Activated T-cell treated with anti-CD3 and anti-CD28 coated beads, Interleukin-2, amount 50 U/mL, for 72 hours (primary cell): Measurements from ENCODE around the gene FCER2. TPM values are rescaled to one million over a fixed set of nuclear protein-coding genes. Genes with fewer than 3 reads are reported as not detected.

Experiments
- ATAC-seq, 2 donors: fragments of 150-1000 bp; cut with Tn5 transposase; replicated peaks in 1 of 2; 2 replicates each; pipeline ENCODE4 v1.10.0; 2021; ENCODE audit warnings: moderate library complexity in 2 of 2, mild to moderate bottlenecking in 1 of 2
- DNase-seq, 2 donors: peaks; one replicate each; pipeline ENCODE4 v3.0.0; 2021 to 2022; ENCODE audit warnings: mixed read lengths in 1 of 2
- H3K27ac Mint-ChIP-seq: one replicate; pipeline ENCODE4 v1.8.0; 2022; ENCODE audit warnings: mild to moderate bottlenecking, moderate library complexity, mixed read lengths
- H3K27me3 Mint-ChIP-seq: one replicate; pipeline ENCODE4 v1.8.0; 2022; ENCODE audit warnings: low read depth, mixed read lengths
- H3K36me3 Mint-ChIP-seq, 2 donors: one replicate each; pipeline ENCODE4 v1.8.0; 2022; ENCODE audit warnings: mixed read lengths in 2 of 2, mild to moderate bottlenecking in 1 of 2; ENCODE audit not compliant: insufficient read depth in 2 of 2
- H3K4me1 Mint-ChIP-seq: one replicate; pipeline ENCODE4 v1.8.0; 2022; ENCODE audit warnings: low read depth, mixed read lengths
- H3K4me3 Mint-ChIP-seq, 2 donors: one replicate each; pipeline ENCODE4 v1.8.0; 2022; ENCODE audit warnings: mild to moderate bottlenecking in 2 of 2, mixed read lengths in 2 of 2, moderate library complexity in 2 of 2
- H3K9me3 Mint-ChIP-seq, 2 donors: one replicate each; pipeline ENCODE4 v1.8.0; 2022; ENCODE audit warnings: mixed read lengths in 2 of 2
- total RNA-seq, 2 donors: library from RNA; stranded (reverse); gene quantifications; one replicate each; pipeline ENCODE4 v1.2.3, GENCODE V29; 2022

FCER2 gene
- total RNA-seq, 2 donors from 2014 or later, result 2.3 to 7.7 TPM

DNA sequence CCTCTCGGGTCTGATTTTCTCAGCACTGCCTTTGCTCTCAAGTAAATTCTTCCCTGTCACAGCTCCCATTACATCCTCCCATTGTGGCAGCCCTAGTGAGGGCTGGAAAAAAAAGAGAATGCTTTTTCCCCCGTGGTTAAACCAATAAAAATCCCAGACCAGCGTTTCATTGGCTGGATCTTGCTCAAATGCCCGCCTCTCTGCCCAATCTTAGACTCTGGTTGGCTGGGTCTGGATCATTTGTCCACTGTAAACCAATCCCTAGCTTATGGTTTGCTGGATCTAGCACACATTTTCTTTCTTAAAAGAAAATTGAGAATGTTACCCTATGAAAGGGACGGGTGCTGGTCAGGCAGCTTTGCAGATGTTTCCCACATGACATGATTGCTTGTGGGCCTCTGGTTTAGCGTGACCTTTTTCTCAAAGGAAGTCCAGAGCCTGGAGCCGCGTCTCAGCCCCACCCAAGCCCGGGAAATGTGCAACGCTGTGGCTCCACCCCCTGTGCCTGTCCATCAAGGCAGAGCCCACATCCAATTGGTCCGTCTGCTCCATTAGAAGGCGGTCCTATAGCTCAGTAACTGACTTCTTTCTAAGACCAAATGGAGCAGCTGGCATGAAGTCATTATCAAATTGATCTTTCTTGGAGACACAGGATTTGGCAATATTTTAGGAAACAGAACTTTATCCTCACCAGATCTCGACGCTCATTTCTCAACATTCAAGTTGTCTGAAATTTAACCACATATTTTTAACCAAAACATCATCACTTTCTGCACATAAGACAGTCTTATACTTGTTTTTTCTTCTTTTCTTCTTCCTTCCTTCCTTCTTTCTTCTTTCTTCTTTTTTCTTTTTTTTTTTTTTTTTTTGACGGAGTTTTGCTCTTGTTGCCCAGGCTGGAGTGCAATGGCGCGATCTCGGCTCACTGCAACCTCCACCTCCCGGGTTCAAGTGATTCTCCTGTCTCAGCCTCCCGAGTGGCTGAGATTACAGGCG is 27.6 kb downstream of the FCER2 start:
- ATAC-seq, result no peak
- peaks cover 63% of the 10 kb centered on the region for H3K27me3 Mint-ChIP-seq
- DNase-seq, result no peak

DNA sequence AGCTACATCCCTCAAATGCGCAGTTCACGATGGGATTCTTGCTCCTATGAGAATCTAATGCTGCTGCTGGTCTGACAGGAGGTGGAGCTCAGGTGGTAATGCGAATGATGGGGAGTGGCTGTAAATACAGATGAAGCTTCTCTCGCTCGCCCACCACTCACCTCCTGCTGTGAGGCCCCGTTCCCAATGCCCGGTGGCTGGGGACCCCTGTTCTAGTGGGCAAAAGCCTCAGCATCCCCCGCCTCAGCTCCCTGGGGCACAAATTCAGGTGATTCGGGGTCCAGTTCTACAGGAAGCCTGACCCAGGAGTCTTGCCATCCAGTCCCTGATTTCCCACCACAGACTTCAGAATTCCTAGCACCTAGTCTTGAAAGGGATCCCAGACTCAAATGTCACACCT is 29.4 kb downstream of the FCER2 start:
- H3K36me3 Mint-ChIP-seq, result peaks cover 0 to 1% of the 10 kb centered on the region in 2 donors
- peaks cover 33% of the 10 kb centered on the region for H3K4me1 Mint-ChIP-seq
- H3K27me3 Mint-ChIP-seq, result peaks cover 60% of the 10 kb centered on the region
- no peak overlapping the region for H3K4me3 Mint-ChIP-seq
- ATAC-seq (no peak), DNase-seq (no peak)
- no peak overlapping the region for H3K27ac Mint-ChIP-seq
- no peaks in the 10 kb centered on the region for H3K9me3 Mint-ChIP-seq

More for the DNA sequence above, 27.6 kb downstream of the FCER2 start:
- Mint-ChIP-seq H3K9me3 (no peaks in the 10 kb centered on the region), H3K36me3 (peaks cover 0 to 1% of the 10 kb centered on the region in 2 donors), H3K4me1 (peaks cover 45% of the 10 kb centered on the region), H3K4me3 (no peak overlapping the region), H3K27ac (no peak overlapping the region)

DNA sequence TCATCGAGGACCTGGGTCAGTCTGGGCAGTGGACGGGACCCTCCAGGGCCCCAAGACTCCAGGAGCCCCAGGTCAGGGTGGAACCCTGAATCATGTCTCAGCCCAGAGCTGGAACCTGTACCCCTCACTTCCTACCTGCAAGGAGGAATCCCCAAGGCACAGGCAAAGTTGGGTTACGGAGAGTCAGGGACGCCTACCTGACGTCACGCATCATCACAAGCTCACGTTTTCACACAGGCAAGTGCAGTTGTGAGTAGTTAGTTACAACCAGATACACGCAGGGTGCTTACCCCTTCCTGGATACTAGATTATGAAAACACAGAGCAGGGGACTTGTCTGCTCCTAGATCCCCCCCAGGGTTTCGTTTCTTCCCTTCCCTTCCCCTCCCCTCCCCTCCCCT is 31.1 kb downstream of the FCER2 start:
- ATAC-seq, result peak; percentile 7

DNA sequence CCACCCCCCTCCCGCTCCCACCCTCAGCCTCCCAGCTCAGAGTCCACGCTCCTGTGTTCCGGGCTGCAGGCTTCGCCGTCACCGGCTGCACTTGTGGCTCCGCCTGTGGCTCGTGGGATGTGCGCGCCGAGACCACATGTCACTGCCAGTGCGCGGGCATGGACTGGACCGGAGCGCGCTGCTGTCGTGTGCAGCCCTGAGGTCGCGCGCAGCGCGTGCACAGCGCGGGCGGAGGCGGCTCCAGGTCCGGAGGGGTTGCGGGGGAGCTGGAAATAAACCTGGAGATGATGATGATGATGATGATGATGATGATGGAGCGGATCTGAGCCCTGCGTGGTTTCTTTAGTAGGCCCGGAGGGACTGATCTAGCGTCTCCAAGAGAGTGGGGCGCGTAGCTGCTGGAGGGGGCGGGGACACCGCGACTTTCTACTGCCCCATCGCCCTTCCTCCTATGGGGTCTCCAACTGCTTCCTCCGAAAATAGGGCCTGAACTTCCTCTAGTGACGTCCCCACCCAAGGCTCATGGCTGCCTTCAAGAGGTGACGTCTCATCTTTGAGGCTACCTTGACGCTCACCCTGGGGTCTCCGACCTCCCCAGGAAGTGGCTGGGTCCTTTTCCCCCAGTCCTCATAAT is 31.7 kb downstream of the FCER2 start:
- Mint-ChIP-seq H3K4me3 (peak overlapping the region; percentile 80 to 82), H3K9me3 (no peaks in the 10 kb centered on the region), H3K36me3 (peaks cover 0 to 1% of the 10 kb centered on the region in 2 donors), H3K4me1 (peaks cover 22% of the 10 kb centered on the region), H3K27me3 (peaks cover 40% of the 10 kb centered on the region), H3K27ac (no peak overlapping the region)
- DNase-seq (peak in 1 of 2 donors; percentile 27), ATAC-seq (peak; percentile 55 to 63)

More for the DNA sequence above, 31.1 kb downstream of the FCER2 start:
- H3K27me3 Mint-ChIP-seq, result peaks cover 43% of the 10 kb centered on the region
- peaks cover 22% of the 10 kb centered on the region for H3K4me1 Mint-ChIP-seq
- H3K36me3 Mint-ChIP-seq, result peaks cover 0 to 1% of the 10 kb centered on the region in 2 donors
- H3K9me3 Mint-ChIP-seq, result no peaks in the 10 kb centered on the region
- H3K4me3 Mint-ChIP-seq, result peak overlapping the region; percentile 80 to 82
- H3K27ac Mint-ChIP-seq, result no peak overlapping the region
- DNase-seq, result no peak

DNA sequence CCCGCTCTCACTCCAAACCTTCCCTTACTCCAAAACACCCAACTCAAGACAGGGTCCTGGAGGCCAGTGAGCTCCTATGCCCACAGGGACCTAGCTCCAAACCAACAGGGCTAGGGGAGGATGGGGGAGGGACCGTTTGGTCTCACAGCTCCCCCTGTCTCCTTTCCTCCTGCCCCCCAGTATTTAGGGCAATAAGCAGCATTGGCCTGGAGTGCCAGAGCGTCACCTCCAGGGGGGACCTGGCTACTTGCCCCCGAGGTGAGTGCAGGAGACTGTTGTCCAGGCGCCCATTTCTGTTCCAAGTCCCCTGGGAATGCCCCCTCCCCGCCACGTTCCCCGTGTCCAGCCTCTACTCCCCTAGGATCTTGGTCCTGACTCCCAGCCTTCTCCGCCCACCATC is 32.3 kb downstream of the FCER2 start:
- H3K36me3 Mint-ChIP-seq, result peaks cover 0 to 1% of the 10 kb centered on the region in 2 donors
- no peaks in the 10 kb centered on the region for H3K9me3 Mint-ChIP-seq
- DNase-seq, result no peak
- peak overlapping the region in 1 of 2 donors; percentile 82 for H3K4me3 Mint-ChIP-seq
- peaks cover 21% of the 10 kb centered on the region for H3K4me1 Mint-ChIP-seq
- ATAC-seq, result no peak
- no peak overlapping the region for H3K27ac Mint-ChIP-seq
- peaks cover 40% of the 10 kb centered on the region for H3K27me3 Mint-ChIP-seq

DNA sequence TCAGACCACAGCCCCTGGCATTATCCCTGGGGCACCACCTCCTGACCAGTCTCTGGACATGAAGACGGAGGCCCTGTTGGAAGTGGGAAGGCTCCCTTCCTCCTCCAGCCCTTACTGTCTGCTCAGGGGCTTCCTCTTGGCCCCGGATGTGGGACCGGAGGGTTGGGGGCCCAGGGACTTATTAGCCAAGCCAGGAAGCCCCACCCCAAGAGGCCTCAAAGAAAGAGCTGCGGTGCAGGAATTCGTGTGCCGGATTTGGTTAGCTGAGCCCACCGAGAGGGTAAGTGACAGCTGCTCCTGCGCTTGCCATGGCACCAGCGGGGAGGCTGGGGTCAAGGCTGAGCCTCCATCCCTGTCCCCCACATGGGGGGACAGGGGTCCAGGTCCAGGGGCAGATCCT is 33.1 kb downstream of the FCER2 start, which contains the start of gene RETN:
RETN (plus strand) TSS at position 208 of the 400 bp plus-strand sequence. CDS start 278 bp downstream, outside the sequence.
- DNase-seq (no peak), ATAC-seq (no peak)
- Mint-ChIP-seq H3K36me3 (peaks cover 0 to 1% of the 10 kb centered on the region in 2 donors), H3K27ac (no peak within 1 kb of the TSS), H3K27me3 (peaks cover 33% of the 10 kb centered on the region), H3K4me1 (peaks cover 14% of the 10 kb centered on the region), H3K9me3 (no peaks in the 10 kb centered on the region), H3K4me3 (peak within 1 kb of the TSS; percentile 39 to 82)

DNA sequence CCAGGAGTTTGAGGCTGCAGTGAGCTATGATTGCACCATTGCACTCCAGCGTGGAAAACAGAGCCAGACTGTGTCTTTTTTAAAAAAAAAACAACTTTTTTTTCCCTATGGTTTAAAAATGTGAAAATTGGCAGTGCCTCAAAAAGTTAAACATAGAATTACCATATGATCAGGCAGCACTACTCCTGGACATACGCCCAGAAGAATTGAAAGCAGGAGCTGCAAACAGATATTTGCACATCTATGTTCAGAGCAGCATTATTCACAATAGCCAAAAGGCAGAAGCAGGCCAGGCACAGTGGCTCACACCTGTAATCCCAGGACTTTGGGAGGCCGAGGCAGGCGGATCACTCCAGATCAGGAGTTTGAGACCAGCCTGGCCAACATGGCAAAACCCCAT is 36.9 kb downstream of the FCER2 start:
- peaks cover 11% of the 10 kb centered on the region for H3K27me3 Mint-ChIP-seq
- peaks cover 7% of the 10 kb centered on the region for H3K4me1 Mint-ChIP-seq
- H3K4me3 Mint-ChIP-seq, result no peak overlapping the region
- no peaks in the 10 kb centered on the region for H3K9me3 Mint-ChIP-seq
- no peak for ATAC-seq
- H3K27ac Mint-ChIP-seq, result no peak overlapping the region
- no peak for DNase-seq
- no peaks in the 10 kb centered on the region for H3K36me3 Mint-ChIP-seq

DNA sequence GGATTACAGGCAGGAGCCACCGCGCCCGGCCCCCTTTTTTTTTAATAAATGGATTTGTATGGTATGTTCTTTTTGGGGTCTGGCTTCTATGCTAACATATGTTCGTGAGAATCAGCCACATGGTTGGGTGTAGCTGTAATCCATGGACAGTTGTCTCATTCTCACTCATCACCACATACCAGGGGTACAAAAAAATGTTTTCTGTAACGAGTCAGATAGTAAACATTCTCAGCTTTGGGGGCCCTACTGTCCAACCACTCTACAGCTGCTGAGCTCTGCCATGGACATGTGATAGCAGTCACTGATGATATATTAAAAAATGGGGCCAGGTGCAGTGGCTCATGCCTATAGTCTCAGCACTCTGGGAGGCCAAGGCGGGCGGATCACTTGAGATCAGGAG is 38.2 kb downstream of the FCER2 start:
- no peaks in the 10 kb centered on the region for H3K9me3 Mint-ChIP-seq
- H3K36me3 Mint-ChIP-seq, result no peaks in the 10 kb centered on the region
- H3K27me3 Mint-ChIP-seq, result no peaks in the 10 kb centered on the region
- no peaks in the 10 kb centered on the region for H3K4me1 Mint-ChIP-seq
- H3K4me3 Mint-ChIP-seq, result no peak overlapping the region
- DNase-seq (no peak), ATAC-seq (no peak)
- H3K27ac Mint-ChIP-seq, result no peak overlapping the region

DNA sequence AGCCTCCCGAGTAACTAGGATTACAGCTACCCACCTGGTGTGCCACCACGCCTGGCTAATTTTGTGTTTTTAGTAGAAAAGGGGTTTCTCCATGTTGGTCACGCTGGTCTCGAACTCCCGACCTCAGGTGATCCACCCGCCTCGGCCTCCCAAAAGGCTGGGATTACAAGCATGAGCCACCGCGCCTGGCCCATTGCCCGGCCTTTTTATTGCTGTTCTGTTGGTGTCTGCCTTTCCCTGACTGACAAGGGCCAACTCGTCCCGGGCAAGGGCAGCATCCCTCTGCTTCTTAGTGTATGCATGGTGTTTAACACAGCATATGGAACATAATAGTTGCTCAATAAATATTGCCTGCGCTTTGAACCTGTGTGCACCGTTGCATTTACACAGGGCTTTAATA is 39.3 kb downstream of the FCER2 start:
- Mint-ChIP-seq H3K27me3 (no peaks in the 10 kb centered on the region), H3K4me3 (no peak overlapping the region), H3K27ac (no peak overlapping the region), H3K9me3 (no peaks in the 10 kb centered on the region), H3K4me1 (peaks cover 9% of the 10 kb centered on the region), H3K36me3 (no peaks in the 10 kb centered on the region)
- DNase-seq (no peak), ATAC-seq (no peak)

DNA sequence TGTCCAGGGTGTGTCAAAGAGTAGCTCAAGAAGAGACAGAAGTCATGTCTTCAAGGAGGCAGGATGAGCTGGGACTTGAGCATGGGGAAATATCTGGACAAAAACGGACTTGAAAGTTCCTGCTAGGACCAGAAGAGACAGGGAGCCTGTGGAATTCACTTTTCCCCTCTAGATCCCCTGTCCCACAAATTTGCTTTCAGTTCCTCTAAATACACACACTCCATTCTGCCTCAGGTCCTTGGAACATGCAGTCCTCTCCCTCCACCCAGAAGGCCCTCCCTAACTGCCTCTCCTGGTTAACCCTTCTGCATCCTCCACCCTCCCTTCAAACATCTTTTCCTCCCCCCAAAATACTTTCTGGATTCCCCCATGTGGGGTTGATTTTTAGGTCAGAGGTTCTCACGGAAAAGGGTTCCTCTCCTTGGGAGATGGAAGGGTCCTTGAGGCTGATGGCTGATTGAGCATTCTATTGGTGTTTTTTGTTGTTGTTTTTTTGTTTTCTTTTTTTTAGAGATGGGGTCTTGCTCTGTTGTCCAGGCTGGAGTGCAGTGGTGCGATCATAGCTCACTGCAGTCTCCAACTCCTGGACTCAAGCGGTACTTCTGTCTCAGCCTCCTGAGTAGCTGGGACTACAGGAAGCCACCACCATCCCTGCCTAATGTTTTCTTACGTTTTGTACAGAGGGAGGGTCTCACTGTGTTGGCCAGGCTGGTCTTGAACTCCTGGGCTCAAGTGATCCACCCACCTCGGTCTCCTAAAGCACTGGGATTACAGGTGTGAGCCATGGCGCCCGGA is 40.0 kb downstream of the FCER2 start:
- Mint-ChIP-seq H3K27me3 (no peaks in the 10 kb centered on the region), H3K27ac (no peak overlapping the region), H3K4me3 (no peak overlapping the region), H3K4me1 (peaks cover 16% of the 10 kb centered on the region), H3K36me3 (no peaks in the 10 kb centered on the region), H3K9me3 (no peaks in the 10 kb centered on the region)
- ATAC-seq, result no peak
- no peak for DNase-seq

DNA sequence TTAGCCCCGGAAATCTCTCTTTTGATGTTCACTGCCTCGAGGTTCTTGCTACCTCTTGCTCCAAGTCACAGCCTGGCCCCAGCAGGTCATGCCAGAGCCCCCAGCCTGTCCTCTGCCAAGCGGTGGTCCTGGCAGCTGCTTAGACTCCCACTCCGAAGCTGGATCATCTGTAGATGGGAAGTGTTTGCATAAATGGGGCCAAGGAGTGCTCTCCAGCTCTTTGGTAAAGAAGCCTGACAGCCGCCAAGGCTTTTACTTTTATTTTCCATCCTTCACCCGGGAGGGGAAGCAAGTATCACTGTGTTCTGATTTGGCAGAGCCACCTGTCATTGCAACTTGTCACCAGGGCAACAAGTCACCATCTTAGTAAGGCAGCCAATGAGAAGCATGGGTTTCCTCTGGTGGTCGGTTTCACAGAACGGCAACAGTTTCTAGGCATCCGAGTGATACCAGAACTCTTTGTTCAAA is 43.7 kb downstream of the FCER2 start:
- H3K36me3 Mint-ChIP-seq, result no peaks in the 10 kb centered on the region
- ATAC-seq, result peak; percentile 84 to 93

DNA sequence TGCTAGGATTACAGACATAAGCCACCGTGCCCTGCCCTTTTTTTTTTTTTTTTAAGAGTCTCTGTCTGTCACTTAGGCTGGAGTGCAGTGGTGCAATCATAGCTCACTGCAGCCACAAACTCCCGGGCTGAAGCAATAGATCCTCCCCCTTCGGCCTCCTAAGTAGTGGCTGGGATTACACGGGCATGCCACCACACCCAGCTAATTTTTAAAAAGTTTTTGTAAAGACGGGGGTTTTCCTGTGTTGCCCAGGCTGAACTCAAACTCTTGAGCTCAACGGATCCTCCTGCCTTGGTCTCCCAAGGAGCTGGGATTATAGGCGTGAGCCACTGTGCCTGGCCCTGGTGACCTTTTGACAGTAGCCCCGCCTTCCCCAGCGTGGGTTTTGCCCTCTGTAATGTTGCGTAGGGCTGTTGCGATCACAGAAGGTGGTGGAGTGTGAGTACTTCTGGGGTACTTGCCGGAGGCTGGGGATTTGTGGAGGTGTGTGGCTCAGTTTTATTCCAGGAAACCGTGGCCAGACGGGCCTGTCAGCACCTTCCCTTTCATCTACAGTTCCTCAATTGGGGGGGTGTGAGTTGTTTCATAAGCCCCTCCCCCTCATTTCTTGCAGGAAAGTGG is 44.7 kb downstream of the FCER2 start:
- Mint-ChIP-seq H3K4me1 (peaks cover 41% of the 10 kb centered on the region), H3K27me3 (peaks cover 4% of the 10 kb centered on the region), H3K9me3 (no peaks in the 10 kb centered on the region), H3K27ac (no peak overlapping the region), H3K4me3 (peak overlapping the region; percentile 34 to 64), H3K36me3 (no peaks in the 10 kb centered on the region)
- ATAC-seq (peak; percentile 75 to 78), DNase-seq (peak; percentile 57 to 65)

More for the DNA sequence above, 43.7 kb downstream of the FCER2 start:
- Mint-ChIP-seq H3K9me3 (no peaks in the 10 kb centered on the region), H3K4me1 (peaks cover 31% of the 10 kb centered on the region), H3K4me3 (peak overlapping the region; percentile 64 to 83), H3K27ac (peak overlapping the region; percentile 50), H3K27me3 (peaks cover under 1% of the 10 kb centered on the region)
- DNase-seq, result peak; percentile 57 to 63
